Right cardiac atrium (tissue), 5 donors: ENCODE results near the gene CREB3L4. TPM values are rescaled to one million over a fixed set of nuclear protein-coding genes. Genes with fewer than 3 reads are reported as not detected.

ENCODE experiments used
- ATAC-seq, 2 donors: fragments of 200-7000 bp; cut with Tn5 transposase; one replicate each; pipeline versions ENCODE4 v1.8.0 to v1.9.1; 2020; ENCODE audit warnings: moderate library complexity in 2 of 2, mild to moderate bottlenecking in 1 of 2
- DNase-seq, 3 donors: peaks; one replicate each; pipeline ENCODE4 v3.0.0-alpha.2; 2020
- H3K27ac ChIP-seq: one replicate; pipeline ENCODE4 v1.5.1; 2013; ENCODE audit warnings: mild to moderate bottlenecking, low read length, control low read depth, moderate library complexity
- H3K27me3 ChIP-seq: one replicate; pipeline ENCODE4 v1.6.1; 2013; ENCODE audit not compliant: control insufficient read depth, insufficient read depth
- H3K4me1 ChIP-seq: one replicate; pipeline ENCODE4 v1.6.1; 2013; ENCODE audit warnings: low read length; ENCODE audit not compliant: control insufficient read depth, insufficient read depth
- H3K4me3 ChIP-seq: one replicate; pipeline ENCODE4 v1.5.1; 2013; ENCODE audit warnings: low read length, control low read depth
- H3K9me3 ChIP-seq: one replicate; pipeline ENCODE4 v1.6.1; 2013; ENCODE audit warnings: low read length; ENCODE audit not compliant: control insufficient read depth
- WGBS: extraction: QIAGEN DNeasy Blood & Tissue Kit; methylation state at CpG from one replicate; pipeline ENCODE4 v1.1.7; 2013; 5-methylcytosine and 5-hydroxymethylcytosine counted together
- intact Hi-C, 4 donors: fragments of 100-400 bp; cut with DNase I; formaldehyde crosslinking; loops; one replicate each; pipeline versions ENCODE4 v1.11.0 to v1.14.0; 2022 to 2023
- polyA plus RNA-seq: library from polyadenylated mRNA; stranded (reverse); fragments of 200-250 nt; gene quantifications from one replicate; pipeline ENCODE4 v1.2.3, GENCODE V29; 2013
- total RNA-seq, 4 donors: library from RNA; stranded (reverse); fragmentation: NEBNext Ultra II Directional; extraction: Animal tissue kit (Norgen Biotek cat#: 25700); gene quantifications; one replicate each; pipeline ENCODE4 v1.2.1, GENCODE V29; 2021
- donor health status: healthy with polysubstance abuse.
- donor health status: DM: no; HTN: yes; CAD: no.
- donor health status: DM: no; HTN: no; CAD: no.
- donor health status: DM: no; HTN: yes; CAD: no; lungs with severe emphysema.
- donor health status: DM: yes; HTN: yes; CAD: no.

The CREB3L4 gene
- total and polyA plus RNA-seq, 5 donors, result 4.3 to 6.0 (median 5.1) TPM

GRCh38 chr1:153951183-153951582 is 16.5 kb upstream of the CREB3L4 start:
- ATAC-seq (no peak), DNase-seq (peak in 1 of 3 donors; percentile 45)
- Histone ChIP-seq H3K9me3 (no peaks in the 10 kb centered on the region), H3K4me3 (no peak overlapping the region), H3K27me3 (no peaks in the 10 kb centered on the region), H3K4me1 (peaks cover 5% of the 10 kb centered on the region), H3K27ac (no peak overlapping the region)
- intact Hi-C loops, result no loop called here
- WGBS, result 91% methylated on average over 11 of the region's 11 CpGs

GRCh38 chr1:153951801-153952200 is 15.9 kb upstream of the CREB3L4 start:
- no peaks in the 10 kb centered on the region for H3K9me3 ChIP-seq
- H3K27ac ChIP-seq, result no peak overlapping the region
- H3K4me3 ChIP-seq, result no peak overlapping the region
- 94% methylated on average over 2 of the region's 2 CpGs for WGBS
- intact Hi-C loops, result no loop called here
- H3K27me3 ChIP-seq, result no peaks in the 10 kb centered on the region
- ATAC-seq, result no peak
- peaks cover 6% of the 10 kb centered on the region for H3K4me1 ChIP-seq
- peak in 1 of 3 donors; percentile 32 for DNase-seq

GRCh38 chr1:153953859-153954365 is 13.8 kb upstream of the CREB3L4 start:
- Histone ChIP-seq H3K27ac (no peak overlapping the region), H3K4me3 (no peak overlapping the region), H3K4me1 (peaks cover 6% of the 10 kb centered on the region), H3K9me3 (no peaks in the 10 kb centered on the region), H3K27me3 (no peaks in the 10 kb centered on the region)
- intact Hi-C loops, result no loop called here
- ATAC-seq (no peak), DNase-seq (no peak)
- 73% methylated on average over 4 of the region's 4 CpGs for WGBS

GRCh38 chr1:153954826-153955225 is 12.9 kb upstream of the CREB3L4 start:
- Histone ChIP-seq H3K4me1 (peaks cover 11% of the 10 kb centered on the region), H3K27ac (no peak overlapping the region), H3K27me3 (no peaks in the 10 kb centered on the region), H3K9me3 (no peaks in the 10 kb centered on the region), H3K4me3 (no peak overlapping the region)
- intact Hi-C loops, result no loop called here
- DNase-seq (peak in 1 of 3 donors; percentile 9), ATAC-seq (no peak)
- WGBS, result 94% methylated on average over 10 of the region's 10 CpGs

- 30% methylated on average over 6 of the region's 6 CpGs for WGBS
- DNase-seq (peak in 1 of 3 donors; percentile 6), ATAC-seq (no peak)
- H3K27me3 ChIP-seq, result no peaks in the 10 kb centered on the region
- H3K4me1 ChIP-seq, result peaks cover 15% of the 10 kb centered on the region
- H3K4me3 ChIP-seq, result peak overlapping the region; percentile 78
- no peaks in the 10 kb centered on the region for H3K9me3 ChIP-seq
- H3K27ac ChIP-seq, result no peak overlapping the region
- intact Hi-C loops, result no loop called here
These were observed 10.5 kb upstream of the CREB3L4 start for GRCh38 chr1:153956997-153957715.

GRCh38 chr1:153957744-153958110 is 10.0 kb upstream of the CREB3L4 start:
- ATAC-seq (peak; percentile 0 to 7), DNase-seq (no peak)
- WGBS, result 1% methylated on average over 13 of the region's 13 CpGs
- H3K27me3 ChIP-seq, result no peaks in the 10 kb centered on the region
- intact Hi-C loops, result no loop called here
- H3K27ac ChIP-seq, result peak overlapping the region; percentile 92
- peak overlapping the region; percentile 78 for H3K4me3 ChIP-seq
- H3K4me1 ChIP-seq, result peaks cover 18% of the 10 kb centered on the region
- H3K9me3 ChIP-seq, result no peaks in the 10 kb centered on the region

- Histone ChIP-seq H3K4me1 (peaks cover 18% of the 10 kb centered on the region), H3K27me3 (no peaks in the 10 kb centered on the region), H3K4me3 (peak within 1 kb of the TSS; percentile 78), H3K9me3 (no peaks in the 10 kb centered on the region), H3K27ac (peak within 1 kb of the TSS; percentile 92)
- intact Hi-C loops, result no loop called here
- under 1% methylated on average over 74 of the region's 75 CpGs for WGBS
- ATAC-seq (peak; percentile 91 to 92), DNase-seq (peak; percentile 99 to 100 (median 99))
These were observed 9.4 kb upstream of the CREB3L4 start, which contains the start of gene CRTC2 for GRCh38 chr1:153958111-153958960. Gene CRTC2, minus strand, starts transcription at chr1:153958612. Its CDS starts 115 bp downstream, at chr1:153958497.

GRCh38 chr1:153958961-153959260 is 8.8 kb upstream of the CREB3L4 start:
- Histone ChIP-seq H3K9me3 (no peaks in the 10 kb centered on the region), H3K27me3 (no peaks in the 10 kb centered on the region), H3K4me1 (peaks cover 18% of the 10 kb centered on the region), H3K27ac (peak overlapping the region; percentile 82), H3K4me3 (no peak overlapping the region)
- intact Hi-C loops, result no loop called here
- ATAC-seq, result no peak
- DNase-seq, result peak in 1 of 3 donors; percentile 77
- WGBS, result 8% methylated on average over 4 of the region's 4 CpGs

GRCh38 chr1:153959454-153959853 is 8.2 kb upstream of the CREB3L4 start:
- H3K4me3 ChIP-seq, result no peak overlapping the region
- H3K27me3 ChIP-seq, result no peaks in the 10 kb centered on the region
- intact Hi-C loops, result no loop called here
- DNase-seq (peak in 1 of 3 donors; percentile 61), ATAC-seq (no peak)
- peaks cover 18% of the 10 kb centered on the region for H3K4me1 ChIP-seq
- H3K27ac ChIP-seq, result peak overlapping the region; percentile 82
- 37% methylated on average over 3 of the region's 3 CpGs for WGBS
- H3K9me3 ChIP-seq, result no peaks in the 10 kb centered on the region

- no peak for ATAC-seq
- intact Hi-C loops, result no loop called here
- peaks cover 18% of the 10 kb centered on the region for H3K4me1 ChIP-seq
- peak overlapping the region; percentile 82 for H3K27ac ChIP-seq
- WGBS, result 90% methylated on average over 11 of the region's 11 CpGs
- no peak overlapping the region for H3K4me3 ChIP-seq
- H3K9me3 ChIP-seq, result no peaks in the 10 kb centered on the region
- no peaks in the 10 kb centered on the region for H3K27me3 ChIP-seq
- peak in 2 of 3 donors; percentile 55 to 64 for DNase-seq
These were observed 7.5 kb upstream of the CREB3L4 start for GRCh38 chr1:153960206-153960605.

GRCh38 chr1:153961421-153961820 is 6.3 kb upstream of the CREB3L4 start:
- Histone ChIP-seq H3K9me3 (no peaks in the 10 kb centered on the region), H3K27ac (peak overlapping the region; percentile 36), H3K4me3 (no peak overlapping the region), H3K27me3 (no peaks in the 10 kb centered on the region), H3K4me1 (peaks cover 12% of the 10 kb centered on the region)
- WGBS, result 65% methylated on average over 4 of the region's 4 CpGs
- intact Hi-C loops, result no loop called here
- DNase-seq, result no peak
- no peak for ATAC-seq
